K562 (cell line): ENCODE results near the gene ABLIM2. TPM values are rescaled to one million over a fixed set of nuclear protein-coding genes. Genes with fewer than 3 reads are reported as not detected.

Experiments used
- ATAC-seq: fragments of 200-7000 bp; cut with Tn5 transposase; 3 replicates; pipeline ENCODE4 v1.9.1; 2020; ENCODE audit warnings: moderate library complexity
- BruUV-seq: library from RNA; stranded (reverse); fragments of 400-500 nt; replicated peaks from 2 replicates; lab custom pipeline; 2021; lab: Mats Ljungman, UMichigan
- CTCF ChIA-PET: fragments of 300-600 bp; formaldehyde crosslinking; extraction: SDS; loops from one replicate; lab custom pipeline; 2021; ENCODE audit warnings: low intra/inter-chr PET ratio; lab: Yijun Ruan, JAX
- POLR2A ChIA-PET: fragments of 300-600, 350-650 bp; sonication (Branson Sonifier 250); formaldehyde crosslinking; extraction: SDS; loops from one replicate; lab custom pipeline; 2021; ENCODE audit warnings: antibody characterized with exemption, inconsistent platforms; lab: Yijun Ruan, JAX
- DNase-seq, 4 experiments: peaks; one replicate each; pipeline versions ENCODE4 v3.0.0 to v3.0.0-alpha.2; 2011 to 2018; ENCODE audit warnings: low spot score in 3 of 4, mixed read lengths in 3 of 4; ENCODE audit errors: extremely low read depth in 1 of 4
- FAIRE-seq: peaks from 2 replicates; lab custom pipeline; 2011; peaks lifted over from hg19 to GRCh38; lab: Jason Lieb, UNC
- H2AFZ ChIP-seq: 2 replicates; pipeline ENCODE4 v1.6.0; 2011; ENCODE audit warnings: low read depth, low read length, control low read depth, inconsistent platforms
- H3K27ac ChIP-seq: fragments of 200-600 bp; 3 replicates; pipeline ENCODE4 v1.8.0; 2011; ENCODE audit warnings: low read depth, mild to moderate bottlenecking, control low read depth, inconsistent platforms, low read length, moderate library complexity, mixed read lengths; ENCODE audit errors: extremely low read depth
- H3K27me3 ChIP-seq, 2 experiments: fragments of 300-600 bp in 1 of 2; 2 replicates in 1 of 2; 3 replicates in 1 of 2; pipeline versions ENCODE4 v1.6.0 to v1.8.0; 2011; ENCODE audit warnings: inconsistent platforms in 2 of 2, low read length in 2 of 2, mild to moderate bottlenecking in 1 of 2, mixed read lengths in 1 of 2, moderate library complexity in 1 of 2; ENCODE audit not compliant: control insufficient read depth in 2 of 2, insufficient read depth in 2 of 2
- H3K36me3 ChIP-seq: fragments of 300-600 bp; 3 replicates; pipeline ENCODE4 v1.8.0; 2011; ENCODE audit warnings: mild to moderate bottlenecking, low read length, inconsistent platforms; ENCODE audit not compliant: control insufficient read depth, insufficient read depth
- H3K4me1 ChIP-seq, 2 experiments: fragments of 200-600 bp in 1 of 2; replicated peaks in 1 of 2; 2 replicates in 1 of 2; 3 replicates in 1 of 2; pipeline versions ENCODE4 v1.5.1 to v1.8.0; 2011; ENCODE audit warnings: inconsistent platforms in 2 of 2, low read length in 2 of 2, mild to moderate bottlenecking in 1 of 2, mixed read lengths in 1 of 2, moderate library complexity in 1 of 2; ENCODE audit not compliant: control insufficient read depth in 2 of 2, insufficient read depth in 2 of 2
- H3K4me2 ChIP-seq: 2 replicates; pipeline ENCODE4 v1.6.1; 2011; ENCODE audit warnings: low read length, control low read depth, inconsistent platforms, mixed read lengths; ENCODE audit not compliant: insufficient read depth
- H3K4me3 ChIP-seq: fragments of 200-600 bp; sonication (generic), shearing (Covaris generic); 2 replicates; pipeline ENCODE4 v1.5.1; 2016; ENCODE audit warnings: control low read depth, inconsistent platforms
- H3K79me2 ChIP-seq: fragments of 200-600 bp; 3 replicates; pipeline ENCODE4 v1.8.0; 2011; ENCODE audit warnings: low read length, inconsistent platforms; ENCODE audit not compliant: control insufficient read depth, insufficient read depth
- H3K9ac ChIP-seq, 2 experiments: 2 replicates each; pipeline versions ENCODE4 v1.6.0 to v1.6.1; 2011; ENCODE audit warnings: low read depth in 2 of 2, low read length in 2 of 2, control low read depth in 1 of 2, inconsistent platforms in 1 of 2, mild to moderate bottlenecking in 1 of 2, mixed read lengths in 1 of 2; ENCODE audit not compliant: insufficient read depth in 1 of 2
- H3K9me1 ChIP-seq: one replicate; pipeline ENCODE4 v1.6.0; 2011; ENCODE audit warnings: inconsistent platforms, mild to moderate bottlenecking, low read length, moderate library complexity; ENCODE audit not compliant: control insufficient read depth, insufficient read depth
- H3K9me3 ChIP-seq: replicated peaks from 2 replicates; pipeline ENCODE4 v1.5.1; 2011; ENCODE audit warnings: low read depth, low read length, inconsistent platforms; ENCODE audit not compliant: control insufficient read depth, insufficient read depth
- H4K20me1 ChIP-seq: replicated peaks from 2 replicates; pipeline ENCODE4 v1.6.1; 2011; ENCODE audit warnings: low read length, inconsistent platforms, mixed read lengths; ENCODE audit not compliant: control insufficient read depth, insufficient read depth
- BDP1 ChIP-seq: IDR thresholded peaks from 3 replicates; pipeline ENCODE4 v1.6.1; 2011; ENCODE audit not compliant: insufficient read length, insufficient read depth
- NFYB ChIP-seq: IDR thresholded peaks from 2 replicates; pipeline ENCODE4 v1.6.1; 2011; ENCODE audit warnings: mild to moderate bottlenecking, moderate library complexity; ENCODE audit not compliant: insufficient read length; ENCODE audit errors: extremely low read depth
- ZFP30 ChIP-seq: fragments of 250-450 bp; sonication (Bioruptor Pico); IDR thresholded peaks from 2 replicates; pipeline ENCODE4 v1.8.0; 2022; ENCODE audit warnings: moderate library complexity, mild to moderate bottlenecking, inconsistent platforms, borderline replicate concordance
- WGBS: fragments of 100-300 bp; shearing (Covaris generic); methylation state at CpG from one replicate; pipeline ENCODE4 v1.1.6; 2016; ENCODE audit warnings: low coverage, mixed read lengths; ENCODE audit not compliant: insufficient coverage; ENCODE audit errors: missing lambda C conversion rate; 5-methylcytosine and 5-hydroxymethylcytosine counted together
- in situ Hi-C: fragments of 300-500 bp; cut with MboI; formaldehyde crosslinking; loops from 4 replicates; pipeline ENCODE4 v1.15.0; 2018; ENCODE audit warnings: inconsistent platforms, mixed read lengths
- intact Hi-C: fragments of 100-400 bp; cut with micrococcal nuclease; formaldehyde crosslinking; loops from 2 replicates; pipeline ENCODE4 v1.14.2; 2022
- polyA plus RNA-seq, 8 experiments: library from polyadenylated mRNA; depleted of rRNA in 4 of 8; stranded (reverse) in 5 of 8; unstranded in 3 of 8; fragments of >200 nt; fragmentation: Nextera tagmentation in 2 of 8; fragmentation: Illumina TruSeq in 1 of 8; extraction: Ambion mirVana in 2 of 8; extraction: Trizol in 1 of 8; gene quantifications; 2 replicates each; pipeline versions ENCODE4 v1.2.1 to v1.2.3, GENCODE V29; 2011 to 2014; ENCODE audit warnings: inconsistent platforms in 1 of 8, missing spikeins in 1 of 8
- total RNA-seq, 7 experiments: library from RNA; depleted of rRNA in 6 of 7; stranded (reverse); fragments of >200 nt in 6 of 7; fragmentation: Illumina TruSeq in 2 of 7; extraction: Trizol in 2 of 7; gene quantifications; 2 replicates each; pipeline versions ENCODE4 v1.2.1 to v1.2.3, GENCODE V29; 2011 to 2021; ENCODE audit warnings: low replicate concordance in 1 of 7
- TF ChIP-seq, protein P1 (sequence below): fragments of 250-450 bp; sonication (Bioruptor Pico); IDR thresholded peaks from 2 replicates; pipeline ENCODE4 v1.8.0; 2022; ENCODE audit warnings: inconsistent platforms, mild to moderate bottlenecking, moderate library complexity, borderline replicate concordance

ABLIM2 gene
- total and polyA plus RNA-seq, 9 of the 15 experiments (the other 6 are each of a cell fraction or from before 2014, with no cell fraction given) = not detected

DNA sequence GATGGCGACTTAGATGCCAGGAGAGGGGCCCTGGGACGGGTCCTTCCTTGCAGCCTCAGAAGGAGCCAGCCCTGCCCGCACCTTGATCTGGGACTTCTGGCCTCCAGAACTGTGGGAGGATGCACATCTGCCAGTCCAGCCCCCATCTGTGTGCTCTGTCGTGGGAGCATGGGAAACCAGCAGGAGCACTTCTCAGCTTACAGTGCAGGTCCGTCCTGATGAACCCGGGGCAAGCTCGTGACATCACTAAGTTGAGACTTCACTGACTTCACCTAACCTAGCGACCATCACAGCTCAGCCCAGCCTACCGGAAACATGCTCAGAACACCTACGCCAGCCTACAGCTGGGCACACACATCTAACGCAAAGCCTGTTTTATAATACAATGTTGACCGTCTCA, 38.1 kb downstream of the ABLIM2 start:
- 2% methylated on average over 12 of the region's 12 CpGs for WGBS
- BruUV-seq = no TSS peak
- CTCF ChIA-PET = no interaction called here
- FAIRE-seq (no peak), DNase-seq (no peak), ATAC-seq (no peak)
- Histone ChIP-seq H3K36me3 (no peaks in the 10 kb centered on the region), H3K27me3 (peaks cover 16 to 62% of the 10 kb centered on the region in 2 experiments; a peak in 3 of 5 replicates), H3K9me1 (no peaks in the 10 kb centered on the region), H4K20me1 (no peaks in the 10 kb centered on the region; the same call in 1 of the 2 replicates), H3K79me2 (no peaks in the 10 kb centered on the region), H3K9me3 (no peaks in the 10 kb centered on the region), H3K27ac (no peak overlapping the region), H3K4me3 (no peak overlapping the region), H2AFZ (no peak overlapping the region), H3K4me1 (peaks cover 0 to 6% of the 10 kb centered on the region in 2 experiments; a peak in 3 of 5 replicates), H3K9ac (no peak overlapping the region), H3K4me2 (no peak overlapping the region)
- TF ChIP-seq ZFP30 (CRISPR knock-in tag) (no peak), BDP1 (no peak), NFYB (no peak)
- TF ChIP-seq, protein P1, sequence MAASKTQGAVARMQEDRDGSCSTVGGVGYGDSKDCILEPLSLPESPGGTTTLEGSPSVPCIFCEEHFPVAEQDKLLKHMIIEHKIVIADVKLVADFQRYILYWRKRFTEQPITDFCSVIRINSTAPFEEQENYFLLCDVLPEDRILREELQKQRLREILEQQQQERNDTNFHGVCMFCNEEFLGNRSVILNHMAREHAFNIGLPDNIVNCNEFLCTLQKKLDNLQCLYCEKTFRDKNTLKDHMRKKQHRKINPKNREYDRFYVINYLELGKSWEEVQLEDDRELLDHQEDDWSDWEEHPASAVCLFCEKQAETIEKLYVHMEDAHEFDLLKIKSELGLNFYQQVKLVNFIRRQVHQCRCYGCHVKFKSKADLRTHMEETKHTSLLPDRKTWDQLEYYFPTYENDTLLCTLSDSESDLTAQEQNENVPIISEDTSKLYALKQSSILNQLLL (CRISPR knock-in tag) = no peak
- in situ Hi-C loops = no loop called here
- POLR2A ChIA-PET = interaction anchor here (1.1 kb wide), 2 partner anchors 69 to 71 kb away, joined by 3 to 4 read pairs; no protein-coding TSS in a partner anchor
- intact Hi-C loops = no loop called here
